ENCODE results near the gene TBC1D22B. TPM values are rescaled to one million over a fixed set of nuclear protein-coding genes. Genes with fewer than 3 reads are reported as not detected.

Gene TBC1D22B
- total RNA-seq, 1 experiment from 2014 or later: 6.6 TPM

DNA sequence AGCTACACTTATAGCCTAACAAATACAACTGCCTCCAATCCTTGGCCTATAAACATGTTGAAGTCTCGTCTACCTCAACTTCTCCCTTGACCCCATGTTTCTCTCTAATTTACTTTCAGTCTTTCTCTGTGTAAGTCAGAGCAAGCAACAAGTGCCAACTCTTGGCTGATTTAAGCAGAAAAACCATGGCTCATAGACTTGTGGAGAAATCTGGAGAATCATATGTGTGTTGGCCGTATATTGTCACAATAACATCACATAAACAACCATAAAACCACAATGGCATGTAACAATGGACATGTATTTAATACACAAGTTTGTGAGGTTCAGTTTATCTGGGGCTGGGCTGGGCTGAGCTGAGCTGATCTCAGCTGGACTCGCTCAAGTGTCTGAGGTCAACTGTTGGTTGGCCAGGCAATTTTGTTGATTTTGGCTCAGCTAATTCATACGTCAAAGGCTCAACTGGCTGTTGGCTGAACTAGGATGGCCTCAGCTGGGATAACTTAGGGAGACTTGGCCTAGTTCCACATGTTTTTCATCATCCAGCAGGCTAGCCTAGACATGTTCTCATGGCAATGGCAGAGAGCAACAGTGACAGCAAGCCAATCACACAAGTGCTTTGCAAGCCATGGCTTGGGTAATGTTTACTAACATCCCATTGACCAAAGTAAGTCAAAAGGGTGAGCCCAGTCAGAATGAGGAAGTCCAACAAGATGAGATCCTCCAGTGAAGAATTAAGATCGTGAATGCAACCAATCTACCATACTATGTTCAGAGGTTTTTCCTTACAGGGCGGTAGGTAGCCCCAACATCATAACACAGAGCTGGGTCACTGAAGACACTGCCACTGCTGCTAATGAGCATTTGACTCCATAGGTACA is 12.9 kb upstream of the TBC1D22B start:
- Histone ChIP-seq H3K27me3 (replicated peaks) (no peaks in the 10 kb centered on the region), H3K36me3 (no peaks in the 10 kb centered on the region), H3K4me3 (no peak overlapping the region), H3K27ac (peak overlapping the region; percentile 98), H3K4me1 (replicated peaks) (peaks cover 54% of the 10 kb centered on the region), H3K9me3 (replicated peaks) (no peaks in the 10 kb centered on the region)
- DNase-seq (ENCODE audit: low read depth in 1 of 2, low spot score in 2 of 2): peak; percentile 83 to 85

DNA sequence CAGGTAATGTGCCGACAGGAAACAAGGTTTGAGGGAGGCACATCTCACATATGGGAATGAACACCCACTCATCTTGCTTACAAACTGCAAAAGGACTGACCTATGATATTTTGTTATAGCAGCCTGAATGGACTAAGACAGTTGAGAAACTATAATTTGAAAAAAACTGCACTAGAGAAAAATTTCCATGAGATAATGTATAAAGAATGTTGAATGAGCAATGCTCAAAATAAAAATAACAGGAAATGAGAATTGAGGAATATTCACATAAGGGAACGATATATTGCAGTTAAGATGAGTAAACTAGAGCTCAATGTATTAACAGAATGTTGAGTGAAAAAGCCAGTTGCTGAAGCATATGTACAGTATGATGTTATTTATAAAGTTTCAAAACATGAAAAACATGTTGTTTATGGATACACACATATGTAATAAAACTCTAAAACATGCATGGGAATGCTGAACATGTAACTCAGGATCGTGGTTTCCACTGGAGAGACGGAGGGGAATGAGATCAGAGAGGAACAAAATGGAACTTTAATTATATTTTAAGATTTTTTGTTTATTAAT is 6.3 kb upstream of the TBC1D22B start:
- Histone ChIP-seq H3K4me3 (no peak overlapping the region), H3K27me3 (replicated peaks) (no peaks in the 10 kb centered on the region), H3K36me3 (no peaks in the 10 kb centered on the region), H3K27ac (peak overlapping the region; percentile 28; the same call in 1 of the 2 replicates), H3K4me1 (replicated peaks) (peaks cover 4% of the 10 kb centered on the region), H3K9me3 (replicated peaks) (no peaks in the 10 kb centered on the region; the same call in 1 of the 2 replicates)
- no peak for DNase-seq (ENCODE audit: low read depth in 1 of 2, low spot score in 2 of 2)

DNA sequence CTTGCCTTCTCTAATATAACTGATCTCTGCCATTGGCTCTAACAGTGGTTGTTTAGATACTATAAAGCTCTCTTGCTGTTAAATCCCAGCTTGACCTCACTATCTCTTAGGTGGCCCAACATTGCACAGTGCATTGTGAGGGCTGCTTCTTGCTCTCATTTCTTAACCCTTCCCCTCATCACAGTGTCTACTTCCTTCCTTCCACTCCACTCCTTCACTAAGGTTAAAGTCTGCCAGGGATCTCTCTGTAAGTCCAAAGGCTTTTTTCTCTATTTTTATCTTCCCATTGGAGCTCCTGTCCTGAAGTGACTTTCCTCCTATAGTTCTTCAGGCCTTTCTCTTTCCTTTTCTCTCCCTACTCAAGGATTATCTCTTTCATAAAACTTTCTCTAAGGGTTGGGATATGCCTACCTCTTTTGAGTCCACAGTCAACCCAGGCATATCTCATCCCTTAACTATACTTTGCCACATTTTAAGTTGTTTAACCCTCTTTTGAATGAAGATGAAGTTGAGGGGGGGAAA is 4.0 kb upstream of the TBC1D22B start:
- Histone ChIP-seq H3K36me3 (no peaks in the 10 kb centered on the region), H3K27me3 (replicated peaks) (no peaks in the 10 kb centered on the region), H3K9me3 (replicated peaks) (no peaks in the 10 kb centered on the region; the same call in 1 of the 2 replicates), H3K27ac (no peak overlapping the region), H3K4me3 (no peak overlapping the region), H3K4me1 (replicated peaks) (peaks cover 4% of the 10 kb centered on the region)
- no peak for DNase-seq (ENCODE audit: low read depth in 1 of 2, low spot score in 2 of 2)

DNA sequence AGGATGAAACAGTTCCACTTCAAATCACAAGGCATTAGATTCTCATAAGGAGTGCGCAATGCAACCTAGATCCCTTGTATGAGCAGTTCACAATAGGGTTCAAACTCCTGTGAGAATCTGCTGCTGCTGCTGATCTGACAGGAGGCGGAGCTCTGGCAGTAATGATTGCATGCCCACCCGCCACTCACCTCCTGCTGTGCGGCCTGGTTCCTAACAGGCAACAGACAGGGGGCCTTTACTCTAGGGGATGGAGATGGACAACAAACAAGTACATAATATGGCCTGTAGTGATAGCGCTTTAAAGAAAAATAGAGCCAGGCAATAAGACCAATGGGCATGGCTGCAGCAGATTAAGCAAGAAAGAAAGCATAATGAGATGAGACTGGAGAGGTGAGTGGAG is 2.7 kb upstream of the TBC1D22B start:
- peaks cover 10% of the 10 kb centered on the region for H3K4me1 ChIP-seq (replicated peaks)
- H3K27ac ChIP-seq: no peak overlapping the region
- H3K27me3 ChIP-seq (replicated peaks): no peaks in the 10 kb centered on the region
- no peak for DNase-seq (ENCODE audit: low read depth in 1 of 2, low spot score in 2 of 2)
- H3K9me3 ChIP-seq (replicated peaks): no peaks in the 10 kb centered on the region; the same call in 1 of the 2 replicates
- H3K36me3 ChIP-seq: no peaks in the 10 kb centered on the region
- no peak overlapping the region for H3K4me3 ChIP-seq

DNA sequence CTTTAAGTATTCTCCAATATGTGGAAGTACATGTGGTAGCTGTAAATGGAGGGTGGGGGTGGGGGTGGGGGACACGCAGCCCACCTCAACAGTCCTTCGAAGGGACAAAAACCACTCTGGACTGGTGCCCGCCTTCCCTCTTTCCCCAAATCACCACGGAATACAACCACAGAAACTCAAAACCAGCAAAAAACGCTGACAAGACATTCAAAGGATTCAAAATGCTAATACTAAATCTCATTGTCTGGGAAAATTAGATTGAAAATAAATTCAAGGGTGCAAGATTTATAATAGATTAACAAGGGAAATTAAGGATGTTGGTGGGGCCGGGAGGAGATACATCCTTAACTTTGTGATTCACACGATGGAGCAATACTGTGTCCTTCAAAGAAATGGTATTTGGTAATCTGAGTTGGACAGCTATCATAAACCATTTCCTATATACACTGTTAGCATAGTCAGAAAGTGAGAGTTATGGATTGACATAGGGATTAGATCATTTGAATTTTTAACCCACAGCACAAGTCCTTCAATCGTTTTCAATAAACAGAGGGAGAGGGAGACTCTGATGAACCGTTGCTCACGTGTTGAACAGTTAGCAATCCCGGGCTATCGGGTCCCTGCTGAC is 766 bp upstream of the TBC1D22B start:
- no peak for DNase-seq (ENCODE audit: low read depth in 1 of 2, low spot score in 2 of 2)
- no peak overlapping the region for H3K27ac ChIP-seq
- no peaks in the 10 kb centered on the region for H3K9me3 ChIP-seq (replicated peaks)
- H3K27me3 ChIP-seq (replicated peaks): no peaks in the 10 kb centered on the region
- H3K36me3 ChIP-seq: 0 out of 2 replicates have a peak, but pooled peaks cover 4% of the 10 kb centered on the region
- peaks cover 6% of the 10 kb centered on the region for H3K4me1 ChIP-seq (replicated peaks)
- no peak overlapping the region; the same call in 1 of the 2 replicates for H3K4me3 ChIP-seq

DNA sequence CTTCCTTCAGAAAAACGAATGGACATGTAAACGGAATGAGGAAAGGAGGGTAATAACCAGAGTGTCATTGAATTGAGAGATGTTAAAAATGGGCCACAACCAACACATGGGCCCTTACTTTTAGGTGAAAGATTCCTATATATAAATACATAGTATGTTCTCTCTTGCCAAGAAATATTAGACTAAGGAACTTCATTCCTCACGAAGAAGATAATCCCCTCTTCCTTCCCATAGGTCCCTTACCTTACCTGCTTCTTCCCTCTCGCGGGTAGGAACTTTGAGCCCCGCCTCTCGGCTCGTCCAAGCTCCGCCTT is 295 bp upstream of the TBC1D22B start:
- H3K27ac ChIP-seq: no peak overlapping the region

DNA sequence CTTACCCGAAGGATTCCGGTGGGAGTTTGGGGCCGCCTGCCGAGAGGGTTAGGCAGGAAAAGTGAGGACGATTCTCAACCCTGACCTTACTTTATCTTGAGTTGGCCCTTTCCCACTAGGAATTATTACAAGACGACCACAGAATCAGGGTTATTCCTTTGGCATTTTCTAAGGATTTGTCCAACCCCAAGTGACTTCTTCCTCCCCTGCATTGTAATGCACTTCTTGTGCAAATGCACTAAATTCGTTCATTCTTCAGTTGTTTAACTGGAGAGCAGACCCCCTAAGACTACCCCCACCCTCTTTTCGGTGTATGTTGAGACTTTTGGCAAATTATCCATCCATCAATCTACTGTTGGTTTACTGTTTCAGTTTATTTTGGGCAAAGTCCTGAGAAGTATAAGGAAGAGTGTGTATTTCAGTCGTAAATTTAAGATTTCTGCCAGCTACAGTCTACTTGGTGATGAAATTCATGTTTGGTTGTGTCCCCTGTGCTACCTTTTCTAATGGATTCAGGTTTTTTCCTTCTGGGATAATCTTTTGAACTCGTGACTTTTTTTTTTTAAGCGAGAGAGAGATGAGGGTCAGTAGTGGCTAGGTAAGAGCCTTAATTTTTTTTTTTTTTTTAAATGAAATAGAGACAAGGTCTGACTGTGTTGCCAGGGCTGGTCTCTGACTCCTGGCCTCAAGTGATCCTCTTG is 983 bp downstream of the TBC1D22B start:
- H3K27ac ChIP-seq: peak overlapping the region; percentile 65; the same call in 1 of the 2 replicates
- no peaks in the 10 kb centered on the region for H3K27me3 ChIP-seq (replicated peaks)
- 0 out of 2 replicates have a peak, but pooled peaks cover 4% of the 10 kb centered on the region for H3K36me3 ChIP-seq
- no peak for DNase-seq (ENCODE audit: low read depth in 1 of 2, low spot score in 2 of 2)
- peak overlapping the region; percentile 80 for H3K4me3 ChIP-seq
- H3K9me3 ChIP-seq (replicated peaks): no peaks in the 10 kb centered on the region
- H3K4me1 ChIP-seq (replicated peaks): peaks cover 6% of the 10 kb centered on the region

More for the DNA sequence above, 295 bp upstream of the TBC1D22B start:
- H3K4me3 ChIP-seq: peak overlapping the region; percentile 80
- H3K36me3 ChIP-seq: 0 out of 2 replicates have a peak, but pooled peaks cover 4% of the 10 kb centered on the region
- H3K27me3 ChIP-seq (replicated peaks): no peaks in the 10 kb centered on the region
- no peaks in the 10 kb centered on the region for H3K9me3 ChIP-seq (replicated peaks)
- DNase-seq (ENCODE audit: low read depth in 1 of 2, low spot score in 2 of 2): no peak
- H3K4me1 ChIP-seq (replicated peaks): peaks cover 6% of the 10 kb centered on the region

DNA sequence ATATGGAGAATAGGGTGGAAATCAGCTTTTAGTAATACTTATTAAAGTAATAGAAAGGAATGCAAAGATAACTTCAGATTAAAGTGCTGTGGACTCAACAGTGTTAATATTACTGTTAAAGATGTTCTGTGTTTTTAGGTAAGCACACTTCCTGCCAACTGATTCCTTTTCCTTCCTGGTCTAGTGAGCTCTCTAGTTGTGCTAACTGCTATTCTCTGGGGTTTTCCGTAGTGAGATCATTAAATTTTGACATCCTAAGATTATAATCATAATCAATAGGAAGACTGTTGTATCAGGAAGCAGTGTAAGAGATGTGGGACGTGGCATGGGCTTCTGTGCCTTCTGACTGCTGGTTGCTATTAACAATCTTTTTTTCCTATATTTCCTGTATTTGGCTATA is 1.6 kb downstream of the TBC1D22B start:
- no peaks in the 10 kb centered on the region for H3K27me3 ChIP-seq (replicated peaks)
- H3K9me3 ChIP-seq (replicated peaks): no peaks in the 10 kb centered on the region
- H3K4me3 ChIP-seq: no peak overlapping the region
- peaks cover 6% of the 10 kb centered on the region for H3K4me1 ChIP-seq (replicated peaks)
- H3K36me3 ChIP-seq: 0 out of 2 replicates have a peak, but pooled peaks cover 4% of the 10 kb centered on the region
- H3K27ac ChIP-seq: no peak overlapping the region
- no peak for DNase-seq (ENCODE audit: low read depth in 1 of 2, low spot score in 2 of 2)

DNA sequence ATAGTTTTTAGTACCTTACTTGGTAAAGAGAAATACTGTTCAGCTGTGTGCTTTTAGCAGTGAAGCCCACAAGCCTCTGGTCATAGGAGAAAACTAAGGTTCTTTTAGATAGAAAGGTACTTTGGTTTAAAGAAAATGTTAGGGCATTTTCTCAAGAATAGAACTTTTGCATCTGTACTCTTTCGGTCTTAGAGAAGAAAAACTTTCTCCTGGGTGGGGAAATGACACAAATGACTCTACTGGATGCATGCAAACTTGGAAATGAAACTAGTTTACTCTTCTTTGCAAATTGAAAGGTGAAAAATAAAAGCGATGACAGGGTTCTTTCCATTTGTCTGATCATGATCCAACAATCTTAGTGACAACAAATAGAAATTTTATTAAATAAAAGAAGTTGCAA is 2.5 kb downstream of the TBC1D22B start:
- Histone ChIP-seq H3K4me3 (no peak overlapping the region), H3K9me3 (replicated peaks) (no peaks in the 10 kb centered on the region), H3K27me3 (replicated peaks) (no peaks in the 10 kb centered on the region), H3K36me3 (0 out of 2 replicates have a peak, but pooled peaks cover 4% of the 10 kb centered on the region), H3K4me1 (replicated peaks) (peaks cover 6% of the 10 kb centered on the region), H3K27ac (no peak overlapping the region)
- no peak for DNase-seq (ENCODE audit: low read depth in 1 of 2, low spot score in 2 of 2)

DNA sequence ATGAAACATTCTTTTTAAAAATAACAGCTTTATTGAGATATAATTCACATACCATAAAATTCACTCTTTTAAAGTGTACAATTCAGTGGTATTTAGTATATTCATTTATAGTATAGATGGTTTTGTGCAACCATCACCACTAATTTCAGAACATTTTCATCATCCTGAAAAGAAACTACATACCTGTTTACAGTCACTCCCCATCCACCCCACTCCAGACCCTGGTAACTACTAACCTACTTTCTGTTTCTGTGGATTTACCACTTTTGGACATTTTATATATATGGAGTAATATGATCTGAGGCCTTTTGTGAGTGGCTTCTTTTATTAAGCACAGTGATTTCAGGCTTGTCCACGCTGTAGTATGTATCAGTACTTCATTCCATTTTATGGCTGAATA is 2.9 kb downstream of the TBC1D22B start:
- no peak for DNase-seq (ENCODE audit: low read depth in 1 of 2, low spot score in 2 of 2)
- Histone ChIP-seq H3K27me3 (replicated peaks) (no peaks in the 10 kb centered on the region), H3K4me3 (no peak overlapping the region), H3K4me1 (replicated peaks) (peaks cover 6% of the 10 kb centered on the region), H3K36me3 (0 out of 2 replicates have a peak, but pooled peaks cover 4% of the 10 kb centered on the region), H3K9me3 (replicated peaks) (no peaks in the 10 kb centered on the region), H3K27ac (no peak overlapping the region)

DNA sequence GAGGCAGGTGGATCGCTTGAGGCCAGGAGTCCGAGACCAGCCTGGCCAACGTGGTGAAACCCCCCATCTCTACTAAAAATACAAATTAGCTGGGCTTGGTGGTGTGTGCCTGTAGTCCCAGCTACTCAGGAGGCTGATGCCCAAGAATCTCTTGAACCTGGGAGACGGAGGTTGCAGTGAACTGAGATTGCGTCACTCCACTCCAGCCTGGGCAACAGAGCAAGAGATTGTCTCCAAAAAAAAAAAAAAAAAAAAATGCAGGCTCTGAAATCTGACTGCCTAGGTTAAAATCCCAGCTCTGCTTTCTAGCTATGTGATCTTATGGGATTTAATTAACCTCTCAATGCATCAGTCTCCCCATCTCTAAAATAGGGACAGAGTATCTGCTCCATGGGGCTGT is 3.6 kb downstream of the TBC1D22B start:
- Histone ChIP-seq H3K4me1 (replicated peaks) (peaks cover 6% of the 10 kb centered on the region), H3K4me3 (no peak overlapping the region), H3K27ac (no peak overlapping the region), H3K36me3 (0 out of 2 replicates have a peak, but pooled peaks cover 4% of the 10 kb centered on the region), H3K27me3 (replicated peaks) (no peaks in the 10 kb centered on the region), H3K9me3 (replicated peaks) (no peaks in the 10 kb centered on the region)
- DNase-seq (ENCODE audit: low read depth in 1 of 2, low spot score in 2 of 2): no peak

DNA sequence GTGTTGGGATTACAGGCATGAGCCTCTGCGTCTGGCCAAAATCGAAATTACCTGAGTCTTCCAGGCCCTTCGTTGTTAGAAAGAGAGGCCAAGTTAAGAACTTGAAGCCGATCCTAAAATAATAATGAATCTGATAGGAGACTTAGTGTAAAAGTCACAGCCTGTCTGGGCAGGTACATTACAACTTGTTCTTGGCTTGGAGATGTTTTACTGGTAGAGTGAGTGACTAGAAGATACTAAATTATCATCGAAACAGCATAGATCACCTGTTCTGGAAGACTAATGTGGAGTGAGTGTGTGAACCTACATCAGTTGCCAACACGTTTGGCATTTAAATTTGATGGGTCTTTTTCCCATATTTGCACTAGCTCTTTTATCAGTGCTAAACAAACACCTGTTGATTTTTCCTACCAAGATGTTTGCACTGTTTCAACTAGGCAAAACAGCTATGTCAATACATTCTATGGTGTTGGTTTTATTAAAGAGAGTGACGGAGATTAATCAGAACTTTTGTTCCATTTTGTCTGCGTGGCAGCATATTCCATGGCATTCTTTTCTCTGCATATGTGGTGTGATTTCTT is 5.0 kb downstream of the TBC1D22B start:
- H3K27me3 ChIP-seq (replicated peaks): no peaks in the 10 kb centered on the region
- peaks cover 6% of the 10 kb centered on the region for H3K4me1 ChIP-seq (replicated peaks)
- H3K9me3 ChIP-seq (replicated peaks): no peaks in the 10 kb centered on the region
- 0 out of 2 replicates have a peak, but pooled peaks cover 4% of the 10 kb centered on the region for H3K36me3 ChIP-seq
- no peak overlapping the region for H3K27ac ChIP-seq
- DNase-seq (ENCODE audit: low read depth in 1 of 2, low spot score in 2 of 2): no peak
- no peak overlapping the region for H3K4me3 ChIP-seq

DNA sequence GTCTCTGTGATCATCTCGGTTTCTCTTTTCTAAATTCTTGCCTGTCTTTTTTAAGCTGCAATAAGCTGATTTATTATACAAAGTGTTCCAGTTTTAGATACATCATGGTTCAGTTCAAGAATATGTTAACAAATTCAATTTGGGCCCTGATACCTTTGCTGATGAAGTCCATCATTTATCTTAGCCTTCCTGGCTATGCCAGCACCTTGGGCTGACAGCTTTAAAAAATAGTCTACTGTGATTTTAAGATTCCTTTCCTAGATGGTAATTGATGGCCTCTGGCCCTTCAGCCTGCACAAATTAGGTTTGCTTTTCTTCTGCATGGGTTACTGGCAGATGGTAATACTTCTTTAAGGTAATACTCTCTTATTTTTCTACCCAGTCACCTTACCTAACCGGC is 7.4 kb downstream of the TBC1D22B start:
- Histone ChIP-seq H3K27ac (no peak overlapping the region), H3K4me1 (replicated peaks) (no peaks in the 10 kb centered on the region), H3K9me3 (replicated peaks) (no peaks in the 10 kb centered on the region), H3K4me3 (no peak overlapping the region), H3K36me3 (peaks cover 10% of the 10 kb centered on the region), H3K27me3 (replicated peaks) (no peaks in the 10 kb centered on the region)
- DNase-seq (ENCODE audit: low read depth in 1 of 2, low spot score in 2 of 2): no peak
